ENCODE data around the gene PSMD7.
A peak's percentile ranks its signal among the peaks of the same experiment; 100 is the strongest.

The PSMD7 gene

GRCh38 chr16:74291577-74292208 lies 4.9 kb upstream of the PSMD7 start:
- H3K27ac ChIP-seq (ENCODE audit: low read depth, low read length): no peak overlapping the region
- no peak overlapping the region for H3K4me2 ChIP-seq (ENCODE audit: low read depth, low read length, poor library complexity, severe bottlenecking)
- TF ChIP-seq CTCF (IDR thresholded peaks at IDR 0.05; ENCODE audit: insufficient read depth, low read length, poor library complexity, severe bottlenecking) (no peak), EZH2phosphoT487 (conservative IDR thresholded peaks at IDR 0.05; ENCODE audit: low read length) (no peak)
- no peaks in the 10 kb centered on the region for H3K27me3 ChIP-seq (ENCODE audit: low read length)
- H3K9me3 ChIP-seq (ENCODE audit: insufficient read depth, low read length): no peaks in the 10 kb centered on the region
- H3K4me3 ChIP-seq (ENCODE audit: insufficient read depth, low read length, poor library complexity, severe bottlenecking): no peak overlapping the region
- peaks cover 2% of the 10 kb centered on the region for H3K79me2 ChIP-seq (ENCODE audit: insufficient read depth, low read length)
- H3K9ac ChIP-seq (ENCODE audit: low read length): no peak overlapping the region
- no peaks in the 10 kb centered on the region for H4K20me1 ChIP-seq (ENCODE audit: low read depth, low read length)
- no peak overlapping the region for H2AFZ ChIP-seq (ENCODE audit: low read depth, low read length, severe bottlenecking)
- no peaks in the 10 kb centered on the region for H3K36me3 ChIP-seq (ENCODE audit: low read length)
- H3F3A ChIP-seq (ENCODE audit: insufficient read depth): peaks cover 7% of the 10 kb centered on the region; the same call in 1 of the 2 replicates
- no peaks in the 10 kb centered on the region for H3K9me2 ChIP-seq (replicated peaks; ENCODE audit: insufficient read depth, low read length)

GRCh38 chr16:74296104-74296431 lies 546 bp upstream of the PSMD7 start:
- TF ChIP-seq CTCF (IDR thresholded peaks at IDR 0.05; ENCODE audit: insufficient read depth, low read length, poor library complexity, severe bottlenecking) (no peak), EZH2phosphoT487 (conservative IDR thresholded peaks at IDR 0.05; ENCODE audit: low read length) (no peak)
- Histone ChIP-seq H2AFZ (ENCODE audit: low read depth, low read length, severe bottlenecking) (peak overlapping the region; percentile 88), H3K79me2 (ENCODE audit: insufficient read depth, low read length) (peaks cover 31% of the 10 kb centered on the region)

DNA sequence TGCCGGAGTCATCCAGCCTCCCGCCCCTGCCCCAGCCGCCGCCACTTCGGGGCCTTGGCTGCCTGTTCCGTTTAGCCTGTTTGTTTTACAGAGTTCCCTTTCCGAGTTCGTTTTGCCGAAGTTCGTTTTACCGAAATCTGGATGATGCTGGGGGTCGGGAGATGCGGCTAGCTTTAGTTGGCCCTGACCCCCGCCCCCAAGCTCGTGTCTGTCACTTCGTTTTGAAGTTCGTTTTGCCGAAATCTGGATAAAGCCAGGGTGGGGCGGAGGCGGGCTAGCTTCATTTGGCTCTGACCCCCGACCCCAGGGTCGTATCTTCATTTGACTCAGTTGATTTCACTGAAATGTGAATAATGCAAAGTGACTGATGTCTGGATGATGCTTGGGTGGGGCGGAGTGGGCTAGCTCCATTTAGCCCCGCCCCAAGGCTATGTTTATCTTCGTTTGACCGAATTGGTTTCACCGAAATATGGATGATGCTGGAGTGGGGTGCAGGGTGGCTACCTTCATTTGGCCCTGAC lies 591 bp downstream of the PSMD7 start:
- Histone ChIP-seq H3F3A (ENCODE audit: insufficient read depth) (peaks cover 7% of the 10 kb centered on the region; the same call in 1 of the 2 replicates), H3K9me3 (ENCODE audit: insufficient read depth, low read length) (no peaks in the 10 kb centered on the region), H2AFZ (ENCODE audit: low read depth, low read length, severe bottlenecking) (peak overlapping the region; percentile 88), H3K36me3 (ENCODE audit: low read length) (peaks cover 26% of the 10 kb centered on the region), H3K27ac (ENCODE audit: low read depth, low read length) (peak overlapping the region; percentile 90), H3K4me2 (ENCODE audit: low read depth, low read length, poor library complexity, severe bottlenecking) (peak overlapping the region; percentile 99), H3K27me3 (ENCODE audit: low read length) (no peaks in the 10 kb centered on the region), H3K4me3 (ENCODE audit: insufficient read depth, low read length, poor library complexity, severe bottlenecking) (peak overlapping the region; percentile 98), H3K79me2 (ENCODE audit: insufficient read depth, low read length) (peaks cover 31% of the 10 kb centered on the region), H3K9ac (ENCODE audit: low read length) (peak overlapping the region; percentile 88), H4K20me1 (ENCODE audit: low read depth, low read length) (peaks cover 19% of the 10 kb centered on the region; the same call in 1 of the 2 replicates), H3K9me2 (replicated peaks; ENCODE audit: insufficient read depth, low read length) (no peaks in the 10 kb centered on the region)
- TF ChIP-seq EZH2phosphoT487 (conservative IDR thresholded peaks at IDR 0.05; ENCODE audit: low read length) (no peak), CTCF (IDR thresholded peaks at IDR 0.05; ENCODE audit: insufficient read depth, low read length, poor library complexity, severe bottlenecking) (no peak)

More at GRCh38 chr16:74296104-74296431, 546 bp upstream of the PSMD7 start:
- peak overlapping the region; percentile 90 for H3K27ac ChIP-seq (ENCODE audit: low read depth, low read length)
- H3K9me2 ChIP-seq (replicated peaks; ENCODE audit: insufficient read depth, low read length): no peaks in the 10 kb centered on the region
- peaks cover 18% of the 10 kb centered on the region; the same call in 1 of the 2 replicates for H3K36me3 ChIP-seq (ENCODE audit: low read length)
- H3K4me2 ChIP-seq (ENCODE audit: low read depth, low read length, poor library complexity, severe bottlenecking): peak overlapping the region; percentile 99
- H3K9ac ChIP-seq (ENCODE audit: low read length): peak overlapping the region; percentile 88
- H3F3A ChIP-seq (ENCODE audit: insufficient read depth): peaks cover 7% of the 10 kb centered on the region; the same call in 1 of the 2 replicates
- peak overlapping the region; percentile 98 for H3K4me3 ChIP-seq (ENCODE audit: insufficient read depth, low read length, poor library complexity, severe bottlenecking)
- H3K27me3 ChIP-seq (ENCODE audit: low read length): no peaks in the 10 kb centered on the region
- H4K20me1 ChIP-seq (ENCODE audit: low read depth, low read length): peaks cover 19% of the 10 kb centered on the region; the same call in 1 of the 2 replicates
- no peaks in the 10 kb centered on the region for H3K9me3 ChIP-seq (ENCODE audit: insufficient read depth, low read length)

Measured in SU-DHL-6 (cell line).